ENCODE measurements around the gene ZMAT3. TPM values are rescaled to one million over a fixed set of nuclear protein-coding genes. Genes with fewer than 3 reads are reported as not detected.

ZMAT3 gene
- total and polyA plus RNA-seq, 2 of the 13 experiments (the other 11 are each of a cell fraction or from before 2014, with no cell fraction given) = 11.4 to 11.7 TPM

- no peaks in the 10 kb centered on the region for H3K4me1 ChIP-seq (ENCODE audit: insufficient read depth, low read length)
- TF ChIP-seq KDM5B (CRISPR knock-in tag; IDR thresholded peaks at IDR 0.05; ENCODE audit: borderline replicate concordance) (no peak), ZBTB33 (CRISPR knock-in tag; IDR thresholded peaks at IDR 0.05) (no peak), MTF2 (CRISPR knock-in tag; IDR thresholded peaks at IDR 0.05; ENCODE audit: borderline replicate concordance) (no peak), CTCF (CRISPR knock-in tag; IDR thresholded peaks at IDR 0.05) (no peak), ZNF362 (CRISPR knock-in tag; IDR thresholded peaks at IDR 0.05; ENCODE audit: borderline replicate concordance) (no peak), SMAD1 (CRISPR knock-in tag; IDR thresholded peaks at IDR 0.05; ENCODE audit: borderline replicate concordance, low read depth) (no peak), ZNF788 (CRISPR knock-in tag; IDR thresholded peaks at IDR 0.05; ENCODE audit: borderline replicate concordance) (no peak), ZKSCAN5 (CRISPR knock-in tag; IDR thresholded peaks at IDR 0.05) (no peak), FOXP4 (CRISPR knock-in tag; IDR thresholded peaks at IDR 0.05) (no peak), ZNF552 (CRISPR knock-in tag; IDR thresholded peaks at IDR 0.05; ENCODE audit: borderline replicate concordance) (no peak), ZBTB49 (CRISPR knock-in tag; IDR thresholded peaks at IDR 0.05; ENCODE audit: borderline replicate concordance) (no peak)
- in situ Hi-C loops (cut with HindIII; ENCODE audit: extremely low pct_ligation_motif_present, low pct_unique_long_range_greater_than_20kb) = no loop called here
- ChIA-PET POLR2A (no interaction called here), CTCF (ENCODE audit: low intra/inter-chr PET ratio, low total read pairs) (no interaction called here)
- H3K9me3 ChIP-seq (ENCODE audit: low read length) = peaks cover 47% of the 10 kb centered on the region
- H3K4me2 ChIP-seq (ENCODE audit: low read depth, low read length) = no peak overlapping the region
- no peaks in the 10 kb centered on the region for H3K79me2 ChIP-seq (ENCODE audit: insufficient read depth, low read length)
- BruUV-seq (replicated peaks) = no TSS peak
- no peak for FAIRE-seq
- 15% methylated on average over 2 of the region's 2 CpGs for WGBS (ENCODE audit: low lambda C conversion rate)
- no peak for DNase-seq (ENCODE audit: low spot score)
- H4K20me1 ChIP-seq (ENCODE audit: insufficient read depth, low read length) = no peaks in the 10 kb centered on the region
- H3K27me3 ChIP-seq (ENCODE audit: control insufficient read depth in 1 of 2, insufficient read depth in 2 of 2, low read length in 2 of 2) = no peaks in the 10 kb centered on the region
- no peak for ATAC-seq
- H3K36me3 ChIP-seq (replicated peaks in 1 of 2; ENCODE audit: control insufficient read depth in 1 of 2, insufficient read depth in 2 of 2, low read length in 2 of 2) = no peaks in the 10 kb centered on the region
- no peak overlapping the region for H3K9ac ChIP-seq (ENCODE audit: insufficient read depth, low read depth, low read length)
- H3K4me3 ChIP-seq (replicated peaks in 1 of 3; ENCODE audit: insufficient read depth in 1 of 3, low read depth in 2 of 3, low read length in 3 of 3) = no peak overlapping the region
- H3K27ac ChIP-seq (ENCODE audit: extremely low read length, insufficient read depth, low read length) = no peak overlapping the region
- intact Hi-C loops (cut with micrococcal nuclease; ENCODE audit: unreplicated experiment) = no loop called here
- H2AFZ ChIP-seq (ENCODE audit: low read length) = no peak overlapping the region
These were observed 85.2 kb downstream of the ZMAT3 start for GRCh38 chr3:178986456-178986855.
